SK-N-MC (cell line): ENCODE measurements around the gene IQCM.

Source experiments
- EZH2 ChIP-seq: fragments of 200-600 bp; sonication (generic); IDR thresholded peaks from one replicate; pipeline ENCODE4 v1.6.1; 2017; ENCODE audit warnings: antibody characterized with exemption
- FOXP2 ChIP-seq: optimal IDR thresholded peaks from 2 replicates; pipeline ENCODE3; 2011; ENCODE audit warnings: mild to moderate bottlenecking, moderate library complexity; ENCODE audit not compliant: insufficient read depth; ENCODE audit errors: extremely low read length, control extremely low read depth
- POLR2AphosphoS5 ChIP-seq: IDR thresholded peaks from 2 replicates; pipeline ENCODE4 v1.6.1; 2012; ENCODE audit warnings: mild to moderate bottlenecking, low read depth, low read length, borderline replicate concordance

DNA sequence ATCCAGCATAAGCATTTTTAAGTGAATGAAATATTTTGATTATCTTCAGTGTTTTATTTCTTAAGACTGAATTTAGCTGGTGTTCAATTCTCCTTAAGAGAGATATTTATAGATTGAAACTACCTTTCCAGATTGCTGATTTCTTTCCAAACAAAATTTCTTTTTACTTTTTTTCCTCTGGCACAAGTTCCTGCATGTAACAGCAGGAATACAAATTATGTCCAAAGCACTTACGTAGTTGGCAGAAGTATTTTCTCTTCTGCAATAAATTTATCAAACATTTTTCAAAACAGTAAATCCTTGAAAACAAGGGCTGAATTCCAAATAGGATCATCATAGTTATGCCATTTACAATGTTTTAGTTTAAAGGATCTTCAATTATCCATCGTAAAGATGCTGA is 412.6 kb downstream of the IQCM start:
- TF ChIP-seq EZH2 (no peak), POLR2AphosphoS5 (no peak), FOXP2 (no peak)
